Brain pericyte (primary cell): ENCODE measurements around the gene SAMM50.

Experiments
- DNase-seq: peaks from one replicate; pipeline ENCODE4 v3.0.0-alpha.2; 2012; ENCODE audit warnings: low read depth, low spot score

The SAMM50 gene

DNA sequence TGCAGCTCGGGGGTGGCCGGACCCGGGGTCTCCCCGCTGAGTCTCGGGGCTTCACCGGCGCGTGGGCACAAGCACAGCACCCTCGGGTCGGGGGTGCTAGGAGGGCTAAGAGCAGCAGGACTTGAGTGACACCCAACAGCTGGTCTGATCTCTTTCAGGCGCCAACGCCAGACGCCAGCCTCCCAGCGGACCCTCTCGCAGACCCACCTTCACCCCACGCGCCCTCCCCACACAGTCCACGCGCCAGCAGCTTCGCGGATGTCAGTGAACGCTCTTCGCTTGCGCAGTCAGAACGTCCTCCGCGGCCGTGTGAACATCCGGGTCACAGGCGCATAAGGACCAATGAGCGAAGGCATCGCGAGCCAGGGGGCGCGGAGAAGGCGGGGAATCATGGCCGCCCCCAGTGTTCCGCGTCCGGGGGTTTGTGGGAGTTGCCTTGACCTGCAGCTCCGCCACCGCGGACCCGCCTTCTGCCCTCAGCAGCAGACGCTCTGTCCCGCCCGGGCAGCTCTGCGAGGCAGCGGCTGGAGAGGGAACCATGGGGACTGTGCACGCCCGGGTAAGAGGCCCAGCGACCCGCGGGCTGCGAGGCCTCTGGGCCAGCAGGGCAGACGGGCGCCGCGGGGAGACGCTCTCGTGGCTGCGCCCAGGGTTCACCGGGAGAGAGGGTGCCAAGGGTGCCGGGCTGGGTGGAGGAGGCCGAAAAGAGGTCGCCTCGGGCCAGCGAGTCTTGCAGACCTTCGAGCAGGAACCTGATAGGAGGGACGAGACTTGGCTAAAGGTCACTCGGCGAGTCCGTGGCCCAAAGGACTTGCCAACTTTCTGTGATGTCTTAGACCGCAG, at the start of gene SAMM50:
TSS of gene SAMM50 (plus strand) at position 403 of the 843 bp plus-strand sequence. CDS start at position 539, 136 bp downstream.
- peak; percentile 68 for DNase-seq

- no peak for DNase-seq
Observed at GRCh38 chr22:43905681-43906080, 49.6 kb upstream of the SAMM50 start.

DNA sequence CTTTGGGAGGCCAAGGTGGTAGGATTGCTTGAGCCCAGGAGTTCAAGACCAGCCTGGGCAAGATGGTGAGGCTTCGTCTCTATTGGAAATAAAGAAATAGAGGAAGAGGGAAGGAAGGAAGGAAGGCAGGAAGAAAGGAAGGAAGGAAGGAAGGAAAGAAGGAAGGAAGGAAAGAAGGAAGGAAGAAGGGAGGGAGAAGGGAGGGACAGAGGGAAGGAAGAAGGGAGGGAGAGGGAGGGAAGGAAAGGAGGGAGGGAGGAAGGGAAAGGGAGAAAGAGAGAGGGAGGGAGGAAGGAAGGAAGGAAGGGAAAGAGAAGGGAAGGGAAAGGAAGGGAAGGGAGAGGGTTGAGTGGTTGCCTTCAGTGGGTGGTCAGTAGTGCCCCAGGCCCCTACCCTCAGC, 45.5 kb upstream of the SAMM50 start:
- DNase-seq: no peak

DNA sequence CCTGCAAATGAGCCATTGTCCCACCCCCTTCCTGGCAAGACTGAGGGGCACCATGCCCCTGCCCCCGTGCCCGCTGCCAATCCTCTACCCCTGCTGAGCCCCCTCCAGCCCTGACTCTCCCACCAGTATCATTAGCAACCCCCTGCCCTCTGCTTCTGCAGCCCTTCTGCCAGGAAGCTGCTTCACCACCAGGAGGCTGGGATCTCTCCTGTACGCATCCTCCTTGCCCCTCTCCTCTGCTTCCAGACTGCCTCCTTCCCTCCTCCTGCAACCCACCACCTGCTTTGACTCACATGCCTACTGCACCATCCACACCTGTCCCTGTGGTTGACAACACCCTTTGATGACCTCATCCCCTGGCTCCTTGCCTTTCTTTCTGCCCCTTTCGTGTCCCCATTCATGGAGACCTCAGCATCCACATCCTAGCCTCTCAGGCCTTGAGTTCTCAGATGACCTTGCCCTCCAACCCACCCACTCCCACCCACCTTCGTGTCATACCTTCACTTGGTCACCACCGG, 45.0 kb upstream of the SAMM50 start:
- no peak for DNase-seq

DNA sequence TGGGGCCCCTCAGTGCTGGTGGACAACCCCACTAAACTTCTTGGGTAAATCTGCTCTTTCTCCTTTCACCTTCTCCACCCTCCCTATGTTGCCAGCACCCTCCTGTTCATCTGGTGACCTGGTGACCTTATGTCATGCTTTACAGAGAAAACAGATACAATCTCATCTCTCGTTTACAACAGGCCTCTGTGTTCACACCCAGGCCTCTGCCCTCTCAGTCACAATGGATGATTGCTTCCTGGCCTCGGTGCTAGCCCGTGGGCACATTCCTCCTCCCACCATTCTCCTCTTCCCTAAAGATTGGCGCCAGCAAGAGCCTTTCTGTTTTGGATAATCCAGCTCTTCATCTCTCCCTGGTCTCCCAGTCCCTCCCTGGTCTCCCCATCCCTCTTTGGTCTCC, 43.9 kb upstream of the SAMM50 start:
- DNase-seq: no peak

DNA sequence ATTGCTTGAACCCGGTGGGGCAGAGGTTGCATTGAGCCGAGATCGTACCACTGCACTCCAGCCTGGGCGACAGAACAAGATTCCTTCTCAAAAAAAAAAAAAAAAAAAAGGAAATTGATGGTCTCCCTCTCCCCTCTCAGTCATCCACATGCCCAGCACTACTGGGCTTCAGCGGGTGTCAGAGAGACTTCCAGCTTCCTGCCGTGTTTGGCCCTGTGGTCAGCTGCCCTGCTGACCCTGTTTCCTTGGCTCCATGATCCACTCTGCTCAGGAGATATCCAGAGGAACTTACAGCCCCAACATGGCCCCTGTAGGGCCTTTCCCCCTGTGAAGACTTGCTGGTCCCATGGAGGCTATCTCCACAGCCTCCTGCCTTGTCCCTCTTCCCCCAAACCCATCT, 37.7 kb upstream of the SAMM50 start:
- no peak for DNase-seq

- DNase-seq: no peak
Observed at GRCh38 chr22:43919106-43919973, 35.9 kb upstream of the SAMM50 start.

DNA sequence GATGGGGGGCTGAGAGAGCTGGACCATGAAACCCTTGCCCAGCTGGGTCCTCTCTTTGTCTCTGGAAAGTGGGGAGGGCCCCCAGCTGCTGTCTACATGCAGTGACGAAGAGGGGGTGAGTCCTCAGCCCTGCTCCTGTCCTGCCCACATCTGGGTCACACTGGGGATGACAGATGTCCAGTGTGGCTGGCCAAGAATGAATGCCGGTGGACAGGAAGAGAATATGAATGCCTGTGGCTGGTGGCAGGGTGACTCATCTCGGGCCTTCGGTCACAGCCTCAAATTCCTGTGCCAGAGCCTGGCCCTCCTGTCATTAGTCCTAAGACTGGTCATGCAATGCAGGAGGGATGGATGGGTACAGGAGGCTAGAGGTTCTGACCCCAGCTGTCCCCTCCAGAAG, 33.9 kb upstream of the SAMM50 start:
- no peak for DNase-seq

DNA sequence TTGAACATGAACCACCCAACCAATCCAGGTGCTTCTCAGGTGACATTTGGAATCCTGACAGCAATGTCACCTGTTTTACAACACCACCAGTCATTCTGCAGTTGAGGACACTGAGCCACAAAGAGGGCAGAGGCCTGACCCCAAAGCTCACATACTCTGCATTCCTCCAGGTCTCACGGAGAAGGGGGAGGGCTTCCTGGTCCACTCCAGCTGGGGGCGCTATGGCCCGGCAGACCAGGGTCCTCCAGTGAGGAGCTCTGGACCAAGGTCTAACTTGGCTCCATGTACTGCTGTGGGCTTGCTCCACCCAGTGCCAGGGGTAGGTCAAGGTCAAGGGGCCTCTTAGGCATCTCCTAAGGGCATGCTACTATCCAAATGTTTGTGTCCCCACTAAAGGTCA, 33.1 kb upstream of the SAMM50 start:
- DNase-seq: no peak

GRCh38 chr22:43923191-43923590, 32.1 kb upstream of the SAMM50 start:
- no peak for DNase-seq

DNA sequence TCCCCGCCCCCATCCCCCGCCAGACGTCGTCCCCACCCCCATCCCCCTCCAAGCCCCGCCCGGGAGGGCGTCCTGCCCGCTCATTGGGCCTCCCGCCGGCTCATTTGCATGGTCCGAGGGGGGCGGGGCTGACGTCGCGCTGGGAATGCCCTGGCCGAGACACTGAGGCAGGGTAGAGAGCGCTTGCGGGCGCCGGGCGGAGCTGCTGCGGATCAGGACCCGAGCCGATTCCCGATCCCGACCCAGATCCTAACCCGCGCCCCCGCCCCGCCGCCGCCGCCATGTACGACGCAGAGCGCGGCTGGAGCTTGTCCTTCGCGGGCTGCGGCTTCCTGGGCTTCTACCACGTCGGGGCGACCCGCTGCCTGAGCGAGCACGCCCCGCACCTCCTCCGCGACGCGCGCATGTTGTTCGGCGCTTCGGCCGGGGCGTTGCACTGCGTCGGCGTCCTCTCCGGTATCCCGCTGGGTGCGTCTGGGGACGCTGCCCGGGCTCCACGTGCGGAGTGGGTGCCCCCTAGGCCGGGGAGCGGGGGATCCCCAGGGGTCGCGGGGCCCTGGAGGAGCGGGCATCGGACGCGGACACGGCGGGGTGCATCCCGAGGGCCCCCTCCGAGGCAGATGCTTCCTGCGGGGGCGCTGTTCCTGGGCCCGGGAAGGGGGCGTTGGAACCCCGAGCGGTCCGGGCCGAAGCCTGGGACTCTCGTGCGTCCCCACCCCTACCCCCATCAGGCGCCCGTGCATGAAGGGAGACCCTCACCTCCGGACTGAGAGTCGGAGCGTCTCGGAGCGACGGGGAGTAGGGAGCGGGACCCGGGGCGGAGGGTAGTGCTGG, 31.4 kb upstream of the SAMM50 start, which contains the start of gene PNPLA3:
TSS of gene PNPLA3 (plus strand) at position 175 of the 834 bp plus-strand sequence. CDS start at position 282, 107 bp downstream.
- DNase-seq: peak; percentile 60

- no peak for DNase-seq
Observed at GRCh38 chr22:43924877-43925276, 30.4 kb upstream of the SAMM50 start.

DNA sequence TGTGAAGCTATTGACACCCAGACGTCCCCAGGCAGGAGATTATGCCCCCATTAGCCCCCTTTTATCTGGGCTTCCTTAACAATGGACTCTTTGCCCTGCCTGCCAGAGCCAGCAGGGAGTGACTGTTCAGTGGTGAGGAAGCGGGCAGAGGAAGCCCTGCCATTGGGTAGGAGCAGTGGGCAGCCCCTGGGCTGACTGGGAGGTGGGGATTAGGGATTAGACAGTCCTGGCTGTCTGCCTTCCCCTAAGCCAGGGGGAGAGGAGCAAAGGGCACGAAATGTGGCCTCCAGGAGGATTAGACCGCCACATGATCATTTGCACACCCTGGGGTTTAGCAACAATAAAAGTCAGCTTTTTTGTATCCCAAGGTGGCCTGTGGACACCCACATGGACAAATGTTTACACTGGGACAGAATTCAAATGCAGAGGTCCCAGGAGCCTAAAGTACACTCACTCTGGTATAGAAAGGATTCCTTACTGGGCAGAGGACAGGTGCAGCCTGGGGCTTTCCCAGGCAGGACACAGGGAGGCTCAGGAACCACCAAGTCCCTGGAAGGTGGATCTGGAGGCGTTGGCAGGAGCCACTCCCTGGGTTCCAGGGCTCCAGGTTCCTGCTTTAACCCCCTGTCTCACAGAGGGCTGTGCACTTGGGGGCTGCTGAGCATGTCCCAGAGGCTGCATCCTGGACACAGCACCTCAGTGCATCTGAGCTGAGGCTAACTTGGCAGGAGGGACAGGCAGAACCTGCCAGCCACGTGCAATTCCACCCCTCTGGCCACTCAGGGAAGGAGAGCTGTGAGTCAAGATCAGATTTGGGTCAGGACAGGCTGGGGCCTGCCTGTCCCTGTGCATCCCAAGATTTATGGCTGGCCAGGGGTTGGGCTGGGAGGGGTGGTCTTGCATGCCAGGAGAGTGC, 29.6 kb upstream of the SAMM50 start:
- DNase-seq: no peak

GRCh38 chr22:43926349-43926710, 28.9 kb upstream of the SAMM50 start:
- no peak for DNase-seq

GRCh38 chr22:43928468-43928867, 26.8 kb upstream of the SAMM50 start:
- no peak for DNase-seq

DNA sequence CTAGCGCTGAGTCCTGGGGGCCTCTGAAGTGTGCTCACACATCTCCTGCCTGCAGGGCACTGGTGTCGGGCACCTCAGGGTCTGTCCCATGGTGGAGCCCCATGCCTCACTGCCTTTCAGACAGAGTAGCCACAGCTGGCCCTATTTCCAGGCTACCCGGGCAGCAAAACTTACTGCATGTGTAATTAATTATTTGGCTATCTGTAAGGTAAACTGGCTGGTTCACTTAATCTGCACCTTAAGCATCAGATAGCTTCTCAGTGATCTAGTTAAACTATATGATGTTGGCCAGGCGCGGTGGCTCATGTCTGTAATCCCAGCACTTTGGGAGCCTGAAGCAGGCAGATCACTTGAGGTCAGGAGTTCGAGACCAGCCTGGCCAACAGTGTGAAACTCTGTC, 26.3 kb upstream of the SAMM50 start:
- DNase-seq: no peak

DNA sequence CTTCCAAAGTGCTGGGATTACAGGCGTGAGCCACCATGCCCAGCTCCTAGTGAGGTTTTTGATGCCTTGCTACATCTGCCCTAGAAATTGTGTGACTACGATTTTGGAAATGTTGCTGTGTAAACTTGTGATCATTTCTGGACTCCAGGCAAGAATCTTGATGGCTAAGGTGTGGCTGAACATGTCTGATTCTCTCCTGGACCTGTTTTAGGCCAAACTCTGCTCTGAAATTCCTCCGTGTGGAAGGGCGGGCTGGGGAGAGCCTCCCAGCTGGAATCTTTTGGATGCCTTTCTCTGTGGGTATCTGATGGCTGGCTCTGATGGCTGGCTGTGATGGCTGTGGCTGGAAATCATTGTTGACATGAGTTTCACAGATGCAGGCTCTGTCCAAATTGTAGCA, 23.5 kb upstream of the SAMM50 start:
- no peak for DNase-seq

GRCh38 chr22:43941449-43941848, 13.8 kb upstream of the SAMM50 start:
- DNase-seq: no peak

- DNase-seq: no peak
Observed at GRCh38 chr22:43944670-43945430, 10.4 kb upstream of the SAMM50 start.
